Liver (tissue), 9 donors: Measurements from ENCODE around the gene SNCB. TPM values are rescaled to one million over a fixed set of nuclear protein-coding genes. Genes with fewer than 3 reads are reported as not detected.

Source experiments
- DNase-seq: peaks from one replicate; pipeline ENCODE4 v3.0.0-alpha.2; 2017; ENCODE audit warnings: low spot score
- H3K27ac ChIP-seq, 2 donors: one replicate each; pipeline ENCODE4 v1.7.0; 2013; ENCODE audit warnings: inconsistent platforms in 2 of 2, low read length in 2 of 2, control low read depth in 1 of 2, low read depth in 1 of 2, mild to moderate bottlenecking in 1 of 2
- H3K27me3 ChIP-seq, 4 donors: one replicate each; pipeline versions ENCODE4 v1.6.1 to v1.7.0; 2013; ENCODE audit warnings: low read length in 3 of 4, inconsistent platforms in 1 of 4, mild to moderate bottlenecking in 1 of 4, moderate library complexity in 1 of 4; ENCODE audit not compliant: control insufficient read depth in 4 of 4, insufficient read depth in 4 of 4
- H3K36me3 ChIP-seq, 4 donors: one replicate each; pipeline versions ENCODE4 v1.6.1 to v1.7.0; 2013; ENCODE audit warnings: low read length in 3 of 4, mild to moderate bottlenecking in 3 of 4, low read depth in 1 of 4, moderate library complexity in 1 of 4; ENCODE audit not compliant: control insufficient read depth in 4 of 4, insufficient read depth in 3 of 4
- H3K4me1 ChIP-seq, 4 donors: one replicate each; pipeline versions ENCODE4 v1.6.1 to v1.7.0; 2013; ENCODE audit warnings: low read length in 3 of 4, mild to moderate bottlenecking in 3 of 4, moderate library complexity in 1 of 4; ENCODE audit not compliant: control insufficient read depth in 4 of 4, insufficient read depth in 4 of 4
- H3K4me3 ChIP-seq, 3 donors: one replicate each; pipeline versions ENCODE4 v1.6.1 to v1.7.0; 2013; ENCODE audit warnings: low read length in 3 of 3, control low read depth in 1 of 3, low read depth in 1 of 3, mild to moderate bottlenecking in 1 of 3
- H3K9ac ChIP-seq, 2 donors: one replicate each; pipeline ENCODE4 v1.7.0; 2013; ENCODE audit warnings: low read length in 2 of 2, mild to moderate bottlenecking in 2 of 2, moderate library complexity in 2 of 2, control low read depth in 1 of 2, low read depth in 1 of 2
- H3K9me3 ChIP-seq, 4 donors: one replicate each; pipeline versions ENCODE4 v1.6.1 to v1.7.0; 2013; ENCODE audit warnings: low read length in 3 of 4; ENCODE audit not compliant: control insufficient read depth in 4 of 4
- ATF3 ChIP-seq: IDR thresholded peaks from 2 replicates; pipeline ENCODE4 v1.6.1; 2016; ENCODE audit warnings: antibody characterized with exemption
- EGR1 ChIP-seq, 2 donors: IDR thresholded peaks; 2 replicates each; pipeline ENCODE4 v1.6.1; 2016 to 2018; ENCODE audit warnings: antibody characterized with exemption in 2 of 2, low read depth in 2 of 2
- FOXA1 ChIP-seq: IDR thresholded peaks from 2 replicates; pipeline ENCODE4 v1.6.1; 2016; ENCODE audit warnings: antibody characterized with exemption
- FOXA2 ChIP-seq: IDR thresholded peaks from 2 replicates; pipeline ENCODE4 v1.6.1; 2016; ENCODE audit warnings: antibody characterized with exemption
- GABPA ChIP-seq, 2 donors: IDR thresholded peaks in 1 of 2; conservative IDR thresholded peaks in 1 of 2; 2 replicates each; pipeline ENCODE4 v1.6.1; 2016; ENCODE audit warnings: antibody characterized with exemption in 2 of 2, mild to moderate bottlenecking in 1 of 2, moderate library complexity in 1 of 2
- HNF4A ChIP-seq, 2 donors: conservative IDR thresholded peaks; 2 replicates each; pipeline ENCODE4 v1.6.1; 2016; ENCODE audit warnings: antibody characterized with exemption in 2 of 2, mild to moderate bottlenecking in 2 of 2
- HNF4G ChIP-seq: IDR thresholded peaks from 2 replicates; pipeline ENCODE4 v1.6.1; 2016; ENCODE audit warnings: antibody characterized with exemption
- JUND ChIP-seq, 2 donors: IDR thresholded peaks; 2 replicates each; pipeline ENCODE4 v1.6.1; 2016; ENCODE audit warnings: antibody characterized with exemption in 2 of 2
- NR2F2 ChIP-seq: IDR thresholded peaks from 2 replicates; pipeline ENCODE4 v1.6.1; 2016; ENCODE audit warnings: antibody characterized with exemption
- RAD21 ChIP-seq, 2 donors: IDR thresholded peaks; 2 replicates each; pipeline ENCODE4 v1.6.1; 2016; ENCODE audit warnings: antibody characterized with exemption in 2 of 2, mild to moderate bottlenecking in 2 of 2
- RXRA ChIP-seq, 2 donors: IDR thresholded peaks; 2 replicates each; pipeline ENCODE4 v1.6.1; 2017 to 2018; ENCODE audit warnings: antibody characterized with exemption in 2 of 2, mild to moderate bottlenecking in 1 of 2
- SP1 ChIP-seq: IDR thresholded peaks from 2 replicates; pipeline ENCODE4 v1.6.1; 2018; ENCODE audit warnings: antibody characterized with exemption, mild to moderate bottlenecking
- TAF1 ChIP-seq: conservative IDR thresholded peaks from 2 replicates; pipeline ENCODE4 v1.6.1; 2016; ENCODE audit warnings: antibody characterized with exemption, mild to moderate bottlenecking
- YY1 ChIP-seq: IDR thresholded peaks from 2 replicates; pipeline ENCODE4 v1.6.1; 2016; ENCODE audit warnings: antibody characterized with exemption, mild to moderate bottlenecking
- ZBTB33 ChIP-seq: IDR thresholded peaks from 2 replicates; pipeline ENCODE4 v1.6.1; 2016; ENCODE audit warnings: antibody characterized with exemption
- WGBS: extraction: QIAGEN DNeasy Blood & Tissue Kit; methylation state at CpG from one replicate; pipeline ENCODE4 v1.1.7; 2013; 5-methylcytosine and 5-hydroxymethylcytosine counted together
- polyA plus RNA-seq, 2 donors: library from polyadenylated mRNA; stranded (reverse) in 1 of 2; unstranded in 1 of 2; fragments of 200-250 nt in 1 of 2; fragments of >200 nt in 1 of 2; fragmentation: Nextera tagmentation in 1 of 2; extraction: Ambion mirVana in 1 of 2; gene quantifications; one replicate each; pipeline versions ENCODE4 v1.2.1 to v1.2.3, GENCODE V29; 2013 to 2015
- total RNA-seq, 2 donors: library from RNA; depleted of rRNA; stranded (reverse); fragments of >200 nt; gene quantifications; one replicate each; pipeline ENCODE4 v1.2.3, GENCODE V29; 2014
- TF ChIP-seq, protein P1 (sequence below): IDR thresholded peaks from 2 replicates; pipeline ENCODE4 v1.6.1; 2016; ENCODE audit warnings: antibody characterized with exemption, mild to moderate bottlenecking
- TF ChIP-seq, protein P2 (sequence below): IDR thresholded peaks from 2 replicates; pipeline ENCODE4 v1.6.1; 2016; ENCODE audit warnings: antibody characterized with exemption
- TF ChIP-seq, protein P3 (sequence below): fragments of 150-350 bp; IDR thresholded peaks from 2 replicates; pipeline ENCODE4 v1.5.1; 2017; ENCODE audit warnings: improper control_type of control experiment, low read depth, low read length; ENCODE audit not compliant: missing input control
- donor health status: healthy.
- donor health status: healthy.
- donor health status: healthy.
- donor health status: healthy.
- donor health status: healthy.

Gene SNCB
- total and polyA plus RNA-seq, 4 donors = not detected

GRCh38 chr5:176619203-176619568 lies 11.1 kb downstream of the SNCB start:
- DNase-seq = peak; percentile 87
- Histone ChIP-seq H3K4me1 (peaks cover 0 to 4% (median 0%) of the 10 kb centered on the region in 4 donors), H3K36me3 (no peaks in the 10 kb centered on the region), H3K27me3 (peaks cover 0 to 16% (median 8%) of the 10 kb centered on the region in 4 donors), H3K4me3 (no peak overlapping the region), H3K27ac (no peak overlapping the region), H3K9me3 (no peaks in the 10 kb centered on the region), H3K9ac (no peak overlapping the region)
- no peak for TF ChIP-seq ZBTB33
- no peak for TF ChIP-seq HNF4A (conservative IDR thresholded peaks at IDR 0.05)
- TF ChIP-seq RAD21 (IDR thresholded peaks at IDR 0.05) = no peak
- TF ChIP-seq SP1 = no peak
- no peak for TF ChIP-seq NR2F2
- TF ChIP-seq, protein P1, sequence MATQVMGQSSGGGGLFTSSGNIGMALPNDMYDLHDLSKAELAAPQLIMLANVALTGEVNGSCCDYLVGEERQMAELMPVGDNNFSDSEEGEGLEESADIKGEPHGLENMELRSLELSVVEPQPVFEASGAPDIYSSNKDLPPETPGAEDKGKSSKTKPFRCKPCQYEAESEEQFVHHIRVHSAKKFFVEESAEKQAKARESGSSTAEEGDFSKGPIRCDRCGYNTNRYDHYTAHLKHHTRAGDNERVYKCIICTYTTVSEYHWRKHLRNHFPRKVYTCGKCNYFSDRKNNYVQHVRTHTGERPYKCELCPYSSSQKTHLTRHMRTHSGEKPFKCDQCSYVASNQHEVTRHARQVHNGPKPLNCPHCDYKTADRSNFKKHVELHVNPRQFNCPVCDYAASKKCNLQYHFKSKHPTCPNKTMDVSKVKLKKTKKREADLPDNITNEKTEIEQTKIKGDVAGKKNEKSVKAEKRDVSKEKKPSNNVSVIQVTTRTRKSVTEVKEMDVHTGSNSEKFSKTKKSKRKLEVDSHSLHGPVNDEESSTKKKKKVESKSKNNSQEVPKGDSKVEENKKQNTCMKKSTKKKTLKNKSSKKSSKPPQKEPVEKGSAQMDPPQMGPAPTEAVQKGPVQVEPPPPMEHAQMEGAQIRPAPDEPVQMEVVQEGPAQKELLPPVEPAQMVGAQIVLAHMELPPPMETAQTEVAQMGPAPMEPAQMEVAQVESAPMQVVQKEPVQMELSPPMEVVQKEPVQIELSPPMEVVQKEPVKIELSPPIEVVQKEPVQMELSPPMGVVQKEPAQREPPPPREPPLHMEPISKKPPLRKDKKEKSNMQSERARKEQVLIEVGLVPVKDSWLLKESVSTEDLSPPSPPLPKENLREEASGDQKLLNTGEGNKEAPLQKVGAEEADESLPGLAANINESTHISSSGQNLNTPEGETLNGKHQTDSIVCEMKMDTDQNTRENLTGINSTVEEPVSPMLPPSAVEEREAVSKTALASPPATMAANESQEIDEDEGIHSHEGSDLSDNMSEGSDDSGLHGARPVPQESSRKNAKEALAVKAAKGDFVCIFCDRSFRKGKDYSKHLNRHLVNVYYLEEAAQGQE = no peak
- TF ChIP-seq TAF1 = no peak
- TF ChIP-seq RXRA (IDR thresholded peaks at IDR 0.05) = no peak
- TF ChIP-seq JUND (IDR thresholded peaks at IDR 0.05) = no peak
- TF ChIP-seq FOXA1 = no peak
- 8% methylated on average over 31 of the region's 31 CpGs for WGBS

GRCh38 chr5:176618783-176619182 lies 11.6 kb downstream of the SNCB start:
- no peak overlapping the region for H3K9ac ChIP-seq

More at GRCh38 chr5:176618783-176619182, 11.6 kb downstream of the SNCB start:
- no peak for DNase-seq
- H3K4me3 ChIP-seq = no peak overlapping the region
- no peaks in the 10 kb centered on the region for H3K36me3 ChIP-seq
- TF ChIP-seq JUND (IDR thresholded peaks at IDR 0.05) (no peak), ZBTB33 (no peak), EGR1 (IDR thresholded peaks at IDR 0.05; ENCODE audit: low read depth in 2 of 2) (no peak), HNF4A (conservative IDR thresholded peaks at IDR 0.05) (no peak), ATF3 (no peak), HNF4G (no peak), RAD21 (IDR thresholded peaks at IDR 0.05) (no peak), GABPA (IDR thresholded peaks at IDR 0.05 in 1 of 2, conservative IDR thresholded peaks at IDR 0.05 in 1 of 2) (no peak), RXRA (IDR thresholded peaks at IDR 0.05) (no peak), TAF1 (no peak), SP1 (no peak), NR2F2 (no peak), FOXA2 (no peak), YY1 (no peak)
- TF ChIP-seq, protein P1 = no peak
- TF ChIP-seq, protein P2, sequence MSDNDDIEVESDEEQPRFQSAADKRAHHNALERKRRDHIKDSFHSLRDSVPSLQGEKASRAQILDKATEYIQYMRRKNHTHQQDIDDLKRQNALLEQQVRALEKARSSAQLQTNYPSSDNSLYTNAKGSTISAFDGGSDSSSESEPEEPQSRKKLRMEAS = no peak
- TF ChIP-seq, protein P3, sequence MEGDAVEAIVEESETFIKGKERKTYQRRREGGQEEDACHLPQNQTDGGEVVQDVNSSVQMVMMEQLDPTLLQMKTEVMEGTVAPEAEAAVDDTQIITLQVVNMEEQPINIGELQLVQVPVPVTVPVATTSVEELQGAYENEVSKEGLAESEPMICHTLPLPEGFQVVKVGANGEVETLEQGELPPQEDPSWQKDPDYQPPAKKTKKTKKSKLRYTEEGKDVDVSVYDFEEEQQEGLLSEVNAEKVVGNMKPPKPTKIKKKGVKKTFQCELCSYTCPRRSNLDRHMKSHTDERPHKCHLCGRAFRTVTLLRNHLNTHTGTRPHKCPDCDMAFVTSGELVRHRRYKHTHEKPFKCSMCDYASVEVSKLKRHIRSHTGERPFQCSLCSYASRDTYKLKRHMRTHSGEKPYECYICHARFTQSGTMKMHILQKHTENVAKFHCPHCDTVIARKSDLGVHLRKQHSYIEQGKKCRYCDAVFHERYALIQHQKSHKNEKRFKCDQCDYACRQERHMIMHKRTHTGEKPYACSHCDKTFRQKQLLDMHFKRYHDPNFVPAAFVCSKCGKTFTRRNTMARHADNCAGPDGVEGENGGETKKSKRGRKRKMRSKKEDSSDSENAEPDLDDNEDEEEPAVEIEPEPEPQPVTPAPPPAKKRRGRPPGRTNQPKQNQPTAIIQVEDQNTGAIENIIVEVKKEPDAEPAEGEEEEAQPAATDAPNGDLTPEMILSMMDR = no peak
- H3K27ac ChIP-seq = no peak overlapping the region
- H3K4me1 ChIP-seq = peaks cover 0 to 4% (median 0%) of the 10 kb centered on the region in 4 donors
- H3K27me3 ChIP-seq = peaks cover 0 to 13% (median 8%) of the 10 kb centered on the region in 4 donors
- 34% methylated on average over 19 of the region's 19 CpGs for WGBS
- no peaks in the 10 kb centered on the region for H3K9me3 ChIP-seq
